Measurements from ENCODE around the gene DNHD1.

DNHD1 gene

DNA sequence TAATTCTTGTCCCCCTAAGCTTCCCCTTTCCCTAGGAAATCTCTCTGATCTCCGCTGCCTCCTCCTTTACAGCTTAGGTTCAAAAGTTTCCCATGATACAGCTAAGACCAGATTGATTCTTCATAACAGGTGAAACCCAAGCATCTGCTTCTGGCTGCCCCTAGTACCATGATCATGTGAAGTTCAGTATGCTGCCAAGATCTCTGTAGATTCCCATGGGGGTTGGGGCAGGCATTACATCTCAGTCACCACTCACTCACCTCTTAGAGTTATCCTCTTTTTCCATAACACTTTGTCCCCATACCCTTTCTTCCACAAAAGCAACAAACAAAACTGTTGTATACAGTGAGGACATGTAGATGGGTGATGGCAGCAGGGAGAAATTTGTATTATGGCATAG is 62.3 kb downstream of the DNHD1 start:
- H3K4me1 Mint-ChIP-seq, result no peaks in the 10 kb centered on the region
- H3K27ac Mint-ChIP-seq, result no peak overlapping the region
- no peaks in the 10 kb centered on the region for H3K9me3 Mint-ChIP-seq
- no peak overlapping the region for H3K4me3 Mint-ChIP-seq
- H3K27me3 Mint-ChIP-seq, result no peaks in the 10 kb centered on the region
- ATAC-seq, result no peak
- no peak for DNase-seq

DNA sequence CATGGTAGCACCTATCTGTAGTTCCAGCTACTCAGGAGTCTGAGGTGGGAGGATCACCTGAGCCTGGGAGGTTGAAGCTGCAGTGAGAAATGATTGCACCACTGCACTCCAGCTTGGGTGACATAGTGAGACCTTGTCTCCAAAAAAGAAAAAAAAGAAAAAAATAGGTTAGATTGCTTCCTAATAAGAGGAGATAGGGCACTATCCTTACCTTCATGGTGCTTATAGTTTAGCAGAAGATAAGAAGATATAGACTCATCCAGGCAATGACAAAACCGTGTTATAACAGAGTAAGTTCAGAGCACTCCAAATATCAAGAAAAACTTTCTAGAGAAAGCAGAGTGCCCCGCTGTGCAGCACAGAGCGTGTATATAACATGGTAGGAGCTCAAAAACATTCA is 64.2 kb downstream of the DNHD1 start:
- no peaks in the 10 kb centered on the region for H3K9me3 Mint-ChIP-seq
- no peaks in the 10 kb centered on the region for H3K4me1 Mint-ChIP-seq
- no peak overlapping the region for H3K4me3 Mint-ChIP-seq
- H3K27ac Mint-ChIP-seq, result no peak overlapping the region
- H3K27me3 Mint-ChIP-seq, result no peaks in the 10 kb centered on the region
- ATAC-seq, result no peak
- DNase-seq, result no peak

DNA sequence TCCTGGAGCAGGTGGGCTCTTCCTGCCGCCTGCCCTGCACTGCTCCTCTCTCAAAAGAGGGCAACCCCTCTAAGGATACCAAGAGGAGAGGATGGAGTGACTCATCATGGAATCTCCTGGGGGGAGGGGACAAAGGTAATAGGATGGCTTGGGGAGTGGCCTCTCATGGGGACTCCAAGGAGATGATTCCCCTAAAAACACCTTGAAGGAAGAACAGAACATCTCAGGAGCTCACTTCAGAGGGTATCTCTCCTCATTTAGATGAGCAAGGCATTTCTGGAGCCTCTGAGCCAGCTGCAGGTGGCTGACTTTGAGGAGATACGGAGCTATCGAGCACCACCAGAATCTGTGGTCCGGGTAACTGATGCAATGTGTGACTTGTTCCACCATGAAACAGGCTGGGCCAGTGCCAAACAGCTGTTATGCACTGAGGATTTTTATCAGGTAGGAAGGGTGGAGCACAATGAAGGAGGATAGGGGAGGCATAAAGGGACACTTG is 66.1 kb downstream of the DNHD1 start:
- H3K4me3 Mint-ChIP-seq, result no peak overlapping the region
- no peaks in the 10 kb centered on the region for H3K9me3 Mint-ChIP-seq
- no peaks in the 10 kb centered on the region for H3K27me3 Mint-ChIP-seq
- H3K27ac Mint-ChIP-seq, result no peak overlapping the region
- H3K4me1 Mint-ChIP-seq, result no peaks in the 10 kb centered on the region
- no peak for DNase-seq
- no peak for ATAC-seq

DNA sequence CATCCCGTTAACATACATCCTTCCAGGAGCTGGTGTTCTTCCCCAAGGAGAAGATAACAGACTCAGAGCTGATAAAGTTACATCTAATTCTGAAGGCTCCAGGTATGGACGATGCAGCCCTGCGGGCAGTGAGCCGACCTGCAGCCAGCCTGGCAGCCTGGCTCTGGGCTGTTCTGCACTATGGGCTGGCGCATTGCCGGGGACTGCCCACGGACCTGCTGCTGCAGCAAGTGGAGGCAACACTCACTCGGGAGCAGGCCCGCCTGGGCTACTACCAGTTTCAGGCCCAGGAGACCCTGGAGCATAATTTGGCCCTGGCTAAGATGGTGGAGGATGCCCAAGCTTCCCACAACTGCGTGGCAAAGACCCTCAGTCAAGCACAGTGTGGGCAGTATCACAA is 66.6 kb downstream of the DNHD1 start:
- no peaks in the 10 kb centered on the region for H3K9me3 Mint-ChIP-seq
- ATAC-seq (peak; percentile 17), DNase-seq (no peak)
- no peak overlapping the region for H3K27ac Mint-ChIP-seq
- no peak overlapping the region for H3K4me3 Mint-ChIP-seq
- H3K27me3 Mint-ChIP-seq, result no peaks in the 10 kb centered on the region
- H3K4me1 Mint-ChIP-seq, result no peaks in the 10 kb centered on the region

DNA sequence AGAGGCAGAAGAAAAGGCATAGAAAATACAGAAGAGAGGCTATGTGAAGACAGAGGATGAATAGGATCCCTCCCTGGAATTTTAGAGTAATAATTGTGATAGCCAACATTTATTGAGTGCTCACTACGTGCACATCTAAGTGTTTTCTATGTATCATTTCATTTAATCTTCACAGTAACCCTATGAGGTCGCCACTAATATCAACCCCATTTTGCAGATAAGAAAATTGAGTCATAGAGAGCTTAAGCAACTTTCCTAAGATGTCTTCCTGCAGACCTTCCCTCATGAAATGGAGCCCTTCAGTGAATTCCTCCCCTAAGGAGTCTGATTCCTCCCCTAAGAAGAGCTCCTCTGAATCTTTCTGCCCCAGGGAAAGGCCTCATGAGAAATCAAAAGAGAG is 68.2 kb downstream of the DNHD1 start:
- Mint-ChIP-seq H3K9me3 (no peaks in the 10 kb centered on the region), H3K4me3 (no peak overlapping the region), H3K4me1 (no peaks in the 10 kb centered on the region), H3K27ac (peak overlapping the region; percentile 22 to 41), H3K27me3 (no peaks in the 10 kb centered on the region)
- DNase-seq (no peak), ATAC-seq (no peak)

DNA sequence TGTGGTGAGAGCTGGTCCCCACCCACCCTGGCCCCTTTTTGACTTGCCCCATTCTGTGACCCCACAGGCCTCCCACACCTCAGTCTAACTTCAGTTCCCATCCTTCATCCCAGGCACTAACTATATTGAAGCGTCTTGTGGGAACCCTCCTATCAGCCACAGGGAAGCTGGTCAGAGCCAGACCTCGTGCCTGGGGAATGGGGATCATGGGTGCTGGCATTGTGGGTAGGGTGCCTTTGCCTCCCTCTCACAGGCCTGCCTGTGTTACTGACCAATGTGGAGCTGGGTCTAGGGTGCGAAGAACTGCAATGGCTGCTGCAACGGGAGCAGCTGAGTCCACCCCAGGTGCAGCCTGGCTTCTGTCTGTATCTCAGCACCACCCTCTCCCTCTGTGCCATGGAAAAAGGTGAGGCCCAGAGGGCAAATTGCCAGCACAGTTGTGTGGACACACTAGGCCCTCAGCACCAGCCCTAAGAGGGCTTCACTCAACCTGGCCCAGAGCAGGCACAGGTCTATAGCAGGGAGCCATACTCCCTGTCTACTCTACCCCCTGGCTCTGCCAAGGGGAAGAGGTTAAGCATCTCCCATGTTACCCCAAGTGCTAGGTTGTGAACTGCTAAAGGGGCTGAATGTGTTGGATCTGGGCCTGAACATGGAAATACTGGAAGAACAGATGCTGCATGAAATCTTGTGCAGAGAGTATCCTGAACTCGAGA is 69.1 kb downstream of the DNHD1 start:
- H3K27ac Mint-ChIP-seq, result no peak overlapping the region
- ATAC-seq (peak; percentile 11), DNase-seq (no peak)
- no peaks in the 10 kb centered on the region for H3K9me3 Mint-ChIP-seq
- H3K27me3 Mint-ChIP-seq, result no peaks in the 10 kb centered on the region
- no peaks in the 10 kb centered on the region for H3K4me1 Mint-ChIP-seq
- H3K4me3 Mint-ChIP-seq, result no peak overlapping the region

DNA sequence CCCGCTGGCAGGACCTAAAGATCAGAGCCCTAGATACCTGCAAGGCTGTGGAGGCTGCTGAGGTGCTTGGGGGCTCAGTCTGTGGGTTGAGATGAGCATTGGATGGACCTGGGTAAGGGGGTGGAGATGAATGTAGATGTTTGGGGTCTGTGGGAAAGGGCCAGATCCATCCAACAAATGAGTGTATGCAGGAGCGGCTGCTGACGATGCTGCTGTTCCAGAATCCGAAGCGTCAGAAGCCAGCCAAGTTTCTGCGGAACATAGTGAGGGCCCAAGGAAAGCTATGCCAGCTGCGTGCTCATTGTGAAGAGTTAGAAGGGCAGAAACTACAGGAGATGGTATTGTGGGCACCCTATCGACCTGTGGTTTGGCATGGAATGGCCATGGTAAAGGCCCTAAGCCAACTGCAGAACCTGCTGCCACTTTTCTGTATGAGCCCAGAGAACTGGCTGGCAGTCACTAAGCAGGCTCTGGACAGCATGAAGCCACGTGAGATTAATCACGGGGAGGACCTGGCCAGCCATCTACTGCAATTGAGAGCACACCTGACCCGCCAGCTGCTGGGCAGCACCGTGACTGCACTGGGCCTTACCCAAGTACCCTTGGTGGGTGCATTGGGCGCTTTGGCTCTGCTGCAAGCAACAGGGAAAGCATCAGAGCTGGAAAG is 69.8 kb downstream of the DNHD1 start:
- no peak for DNase-seq
- no peak overlapping the region for H3K27ac Mint-ChIP-seq
- no peak overlapping the region for H3K4me3 Mint-ChIP-seq
- H3K27me3 Mint-ChIP-seq, result no peaks in the 10 kb centered on the region
- no peaks in the 10 kb centered on the region for H3K4me1 Mint-ChIP-seq
- ATAC-seq, result no peak
- H3K9me3 Mint-ChIP-seq, result no peaks in the 10 kb centered on the region

DNA sequence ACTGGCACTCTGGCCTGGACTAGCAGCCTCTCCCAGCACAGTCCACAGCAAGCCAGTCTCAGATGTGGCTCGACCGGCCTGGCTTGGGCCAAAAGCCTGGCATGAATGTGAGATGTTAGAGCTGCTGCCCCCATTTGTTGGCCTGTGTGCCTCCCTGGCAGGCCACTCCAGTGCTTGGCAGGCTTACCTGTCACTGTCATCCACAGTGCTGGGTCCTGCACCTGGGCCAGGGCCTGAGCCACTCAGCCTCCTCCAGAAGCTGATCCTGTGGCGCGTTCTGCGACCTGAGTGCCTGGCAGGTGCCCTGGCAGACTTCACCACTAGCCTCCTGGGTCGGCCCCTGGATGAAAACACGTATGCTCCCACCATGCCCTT is 70.3 kb downstream of the DNHD1 start:
- no peaks in the 10 kb centered on the region for H3K4me1 Mint-ChIP-seq
- H3K27ac Mint-ChIP-seq, result no peak overlapping the region
- no peaks in the 10 kb centered on the region for H3K27me3 Mint-ChIP-seq
- no peak for ATAC-seq
- DNase-seq, result no peak
- no peaks in the 10 kb centered on the region for H3K9me3 Mint-ChIP-seq
- no peak overlapping the region for H3K4me3 Mint-ChIP-seq

DNA sequence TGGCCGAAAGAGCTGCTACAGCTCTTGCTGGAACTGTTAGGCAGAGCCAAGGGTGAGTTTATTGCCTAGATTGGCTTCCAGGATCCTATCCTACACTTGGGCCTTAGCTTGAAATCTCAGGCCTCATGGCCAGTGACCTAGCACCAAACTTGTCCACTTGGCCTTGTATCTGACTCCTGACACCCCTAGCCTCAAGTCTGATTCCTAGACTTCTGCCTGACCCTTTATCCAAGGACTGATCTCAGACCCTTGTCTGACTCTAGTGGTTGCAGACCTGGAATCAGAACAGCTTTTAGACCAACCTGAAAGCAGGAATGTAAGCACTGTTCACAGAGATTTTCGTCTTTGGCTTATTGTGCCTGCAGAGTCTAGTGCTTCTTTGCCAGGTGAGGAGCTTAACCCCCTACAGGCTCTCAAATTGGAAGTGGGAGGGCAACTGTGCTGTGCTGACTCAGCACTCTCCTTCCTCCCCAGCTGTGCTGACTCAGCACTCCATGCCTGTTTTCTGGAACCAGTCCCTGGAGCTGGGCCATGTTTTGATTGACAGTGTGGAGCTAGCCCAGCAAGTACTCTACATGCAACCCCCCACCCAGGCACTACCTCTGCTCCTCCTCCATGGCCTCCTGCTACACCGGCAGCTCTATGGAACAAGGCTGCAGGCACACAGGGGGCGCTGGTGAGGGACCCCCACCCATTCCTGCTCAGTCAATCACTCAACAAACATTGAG is 71.3 kb downstream of the DNHD1 start:
- H3K27me3 Mint-ChIP-seq, result no peaks in the 10 kb centered on the region
- H3K9me3 Mint-ChIP-seq, result no peaks in the 10 kb centered on the region
- H3K27ac Mint-ChIP-seq, result no peak overlapping the region
- H3K4me3 Mint-ChIP-seq, result no peak overlapping the region
- no peak for ATAC-seq
- no peaks in the 10 kb centered on the region for H3K4me1 Mint-ChIP-seq
- DNase-seq, result no peak

DNA sequence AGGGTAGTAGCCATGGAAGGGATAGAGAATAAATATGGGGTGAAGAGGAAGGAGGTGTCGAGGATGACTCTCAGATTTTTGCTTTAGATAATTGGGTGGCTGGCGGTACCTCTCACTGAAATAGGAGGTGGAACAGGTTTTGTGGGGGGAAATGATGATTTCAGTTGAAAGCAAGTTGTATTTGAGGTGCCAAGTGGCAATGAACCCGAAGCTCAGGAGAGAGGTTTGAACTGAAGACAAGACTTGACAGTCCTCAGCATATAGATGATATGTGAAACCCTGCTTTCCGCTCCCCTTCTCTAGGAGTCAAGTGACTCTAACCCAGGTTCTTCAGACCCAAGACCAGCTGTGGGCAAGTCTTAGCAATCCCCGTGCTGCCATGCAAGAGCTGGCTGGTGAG is 72.6 kb downstream of the DNHD1 start:
- no peaks in the 10 kb centered on the region for H3K27me3 Mint-ChIP-seq
- no peak overlapping the region for H3K4me3 Mint-ChIP-seq
- ATAC-seq (no peak), DNase-seq (no peak)
- no peak overlapping the region for H3K27ac Mint-ChIP-seq
- H3K9me3 Mint-ChIP-seq, result no peaks in the 10 kb centered on the region
- H3K4me1 Mint-ChIP-seq, result no peaks in the 10 kb centered on the region

DNA sequence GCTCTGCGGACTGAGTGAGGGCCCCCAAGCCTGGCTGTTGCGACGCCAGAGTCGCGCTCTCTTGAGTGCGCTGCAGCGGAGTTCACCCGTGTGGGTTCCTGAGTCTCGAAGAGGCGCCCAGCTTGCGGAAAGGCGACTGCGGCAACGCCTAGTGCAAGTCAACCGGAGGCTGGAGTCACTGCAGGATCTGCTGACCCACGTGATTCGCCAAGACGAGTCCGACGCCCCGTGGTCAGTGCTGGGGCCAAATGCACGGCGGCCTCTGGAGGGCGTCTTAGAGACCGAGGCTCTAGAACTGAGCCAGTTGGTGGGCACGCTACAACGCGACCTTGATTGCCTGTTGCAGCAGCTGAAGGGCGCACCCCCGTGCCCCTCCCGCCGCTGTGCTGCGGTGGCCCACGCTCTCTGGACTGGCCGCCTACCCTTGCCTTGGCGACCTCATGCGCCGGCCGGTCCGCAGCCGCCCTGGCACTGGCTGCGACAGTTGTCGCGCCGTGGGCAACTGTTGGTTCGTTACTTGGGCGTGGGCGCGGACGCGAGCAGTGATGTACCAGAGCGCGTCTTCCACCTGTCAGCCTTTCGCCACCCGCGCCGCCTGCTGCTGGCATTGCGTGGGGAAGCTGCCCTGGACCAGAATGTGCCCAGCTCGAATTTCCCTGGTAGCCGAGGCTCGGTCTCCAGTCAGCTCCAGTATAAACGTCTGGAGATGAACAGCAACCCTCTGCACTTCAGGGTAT is 73.8 kb downstream of the DNHD1 start:
- Mint-ChIP-seq H3K27ac (no peak overlapping the region), H3K4me3 (no peak overlapping the region), H3K27me3 (no peaks in the 10 kb centered on the region), H3K9me3 (no peaks in the 10 kb centered on the region), H3K4me1 (no peaks in the 10 kb centered on the region)
- DNase-seq (no peak), ATAC-seq (no peak)

DNA sequence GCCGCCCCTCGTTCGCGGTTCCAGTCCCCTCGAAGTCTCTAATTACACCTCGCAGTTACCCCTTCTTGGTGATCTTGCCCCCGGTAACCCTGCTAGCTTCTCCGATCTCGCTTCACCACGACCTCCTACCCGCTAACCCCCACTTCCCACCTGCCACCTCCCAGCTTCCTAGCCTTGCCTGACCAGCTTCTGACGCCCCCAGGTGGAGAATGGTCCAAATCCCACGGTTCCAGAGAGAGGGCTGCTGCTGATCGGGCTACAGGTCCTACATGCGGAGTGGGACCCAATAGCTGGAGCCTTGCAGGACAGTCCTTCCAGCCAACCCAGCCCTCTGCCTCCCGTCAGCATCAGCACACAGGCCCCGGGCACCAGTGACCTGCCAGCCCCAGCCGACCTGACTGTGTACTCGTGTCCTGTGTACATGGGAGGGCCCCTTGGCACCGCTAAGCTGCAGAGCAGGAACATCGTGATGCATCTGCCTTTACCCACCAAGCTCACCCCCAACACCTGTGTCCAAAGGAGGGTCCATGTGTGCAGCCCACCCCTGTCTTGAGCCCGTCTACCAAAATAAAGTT is 74.4 kb downstream of the DNHD1 start:
- H3K27ac Mint-ChIP-seq, result peak overlapping the region in 1 of 2 donors; percentile 36

DNA sequence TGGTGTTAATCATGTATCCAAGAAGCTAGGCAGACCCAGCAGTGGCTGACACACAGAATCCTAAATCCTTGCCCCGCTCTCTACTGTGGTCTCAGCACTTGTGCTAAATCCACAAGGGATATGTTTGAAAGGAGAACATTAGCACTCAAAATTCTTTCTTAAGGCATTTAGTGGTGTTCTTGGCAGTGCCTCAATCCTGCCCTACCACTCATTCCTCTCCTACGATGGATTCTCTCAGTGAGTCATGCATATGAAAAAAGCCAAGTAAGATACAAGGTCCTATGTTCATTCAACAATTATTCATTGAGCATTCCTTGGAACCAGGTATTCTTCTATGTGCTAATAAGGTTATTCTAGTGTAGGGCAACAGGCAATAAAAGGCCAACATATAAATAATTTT is 75.1 kb downstream of the DNHD1 start:
- H3K27ac Mint-ChIP-seq, result no peak overlapping the region
- no peaks in the 10 kb centered on the region for H3K9me3 Mint-ChIP-seq
- no peak overlapping the region for H3K4me3 Mint-ChIP-seq
- DNase-seq (no peak), ATAC-seq (no peak)
- H3K4me1 Mint-ChIP-seq, result no peaks in the 10 kb centered on the region
- no peaks in the 10 kb centered on the region for H3K27me3 Mint-ChIP-seq

More for the DNA sequence above, 74.4 kb downstream of the DNHD1 start:
- H3K9me3 Mint-ChIP-seq, result no peaks in the 10 kb centered on the region
- H3K27me3 Mint-ChIP-seq, result no peaks in the 10 kb centered on the region
- ATAC-seq (peak; percentile 23), DNase-seq (no peak)
- no peak overlapping the region for H3K4me3 Mint-ChIP-seq
- H3K4me1 Mint-ChIP-seq, result no peaks in the 10 kb centered on the region

DNA sequence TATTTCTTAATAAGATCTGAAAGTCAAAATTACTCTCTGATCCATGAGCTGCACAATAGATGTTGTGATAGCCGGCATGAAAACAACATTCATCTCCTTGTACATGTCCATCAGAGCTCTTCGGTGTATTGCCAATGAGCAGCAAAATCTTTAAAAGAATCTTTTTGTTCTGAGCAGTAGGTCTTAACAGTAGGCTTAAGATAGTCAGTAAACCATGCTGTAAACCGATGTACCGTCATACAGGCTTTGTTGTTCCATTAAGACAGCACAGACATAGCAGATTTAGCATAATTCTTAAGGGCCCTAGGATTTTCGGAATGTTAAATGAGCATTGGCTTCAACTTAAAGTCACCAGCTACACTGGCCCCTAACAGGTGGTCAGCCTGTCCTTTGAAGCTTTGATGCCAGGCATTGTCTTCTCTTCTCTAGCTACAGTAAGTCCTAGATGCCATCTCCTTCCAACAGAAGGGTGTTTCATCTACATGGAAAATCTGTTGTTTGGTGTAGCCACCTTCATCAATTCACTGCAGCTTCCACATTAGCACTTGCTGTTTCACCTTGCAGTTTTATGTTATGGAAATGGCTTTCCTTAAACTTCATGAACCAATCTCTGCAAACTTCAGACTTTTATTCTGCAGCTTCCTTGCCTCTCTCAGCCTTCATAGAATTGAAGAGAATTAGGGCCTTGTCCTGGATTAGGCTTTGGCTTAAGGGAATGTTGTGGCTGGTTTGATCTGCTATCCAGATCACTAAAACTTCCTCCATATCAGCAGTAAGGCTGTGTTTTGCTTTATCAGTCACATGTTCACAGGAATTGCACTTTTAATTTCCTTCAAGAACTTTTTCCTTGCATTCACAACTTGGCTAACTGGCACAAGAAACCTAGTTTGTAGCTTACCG is 78.0 kb downstream of the DNHD1 start:
- DNase-seq, result no peak
- Mint-ChIP-seq H3K4me1 (no peaks in the 10 kb centered on the region), H3K27ac (no peak overlapping the region), H3K27me3 (no peaks in the 10 kb centered on the region), H3K9me3 (no peaks in the 10 kb centered on the region), H3K4me3 (no peak overlapping the region)
- ATAC-seq, result no peak
